ENCODE measurements around the gene TANGO2. TPM values are rescaled to one million over a fixed set of nuclear protein-coding genes. Genes with fewer than 3 reads are reported as not detected.

Gene TANGO2
- total and polyA plus RNA-seq, 9 of the 15 experiments (the other 6 are each of a cell fraction or from before 2014, with no cell fraction given): 15.5 to 94.9 (median 70.1) TPM

DNA sequence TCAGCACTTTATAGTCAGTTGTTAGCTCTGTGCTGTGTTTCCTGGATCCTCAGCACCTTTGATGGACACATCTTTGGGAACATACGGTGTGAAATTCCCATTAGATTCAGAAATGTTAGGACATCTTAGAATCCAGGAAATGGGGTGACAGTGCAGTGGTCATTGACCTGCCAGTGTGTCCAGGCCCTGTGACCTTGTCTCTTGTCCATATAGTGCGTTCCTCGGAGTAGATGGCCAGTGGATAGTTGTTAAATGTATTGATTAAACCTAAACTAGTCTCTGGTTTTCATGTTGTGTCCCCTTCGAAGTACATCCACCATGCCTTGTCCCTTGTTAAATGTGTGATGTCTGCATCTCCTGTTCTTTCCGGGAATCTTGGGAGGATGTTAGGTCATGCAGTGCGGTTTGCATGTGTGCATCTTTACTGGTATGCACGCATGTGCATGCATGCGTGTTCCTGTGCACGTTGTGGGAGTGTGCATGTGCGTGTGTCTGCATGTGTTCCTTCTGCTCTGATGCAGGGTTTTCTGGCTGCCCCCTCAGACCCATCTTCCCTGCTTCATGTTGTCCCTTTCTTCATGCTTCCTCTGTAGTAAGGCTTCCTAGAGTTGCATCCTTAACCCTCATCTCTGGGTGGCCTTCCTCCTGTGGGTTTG lies 63.1 kb downstream of the TANGO2 start (continued):
- TF ChIP-seq CHD7 (IDR thresholded peaks at IDR 0.05; ENCODE audit: low read depth, low read length) (peak; percentile 54), MEIS2 (IDR thresholded peaks at IDR 0.05; ENCODE audit: partially characterized antibody) (no peak), HDAC6 (IDR thresholded peaks at IDR 0.05; ENCODE audit: low read depth, low read length) (0 out of 2 replicates have a peak, but pooled peaks have one; percentile 67), ZNF436 (CRISPR knock-in tag; IDR thresholded peaks at IDR 0.05) (no peak), IFI16 (CRISPR knock-in tag; IDR thresholded peaks at IDR 0.05) (peak; percentile 65; the same call in 1 of the 2 replicates), ZNF41 (CRISPR knock-in tag; conservative IDR thresholded peaks at IDR 0.05) (no peak), POLR3A (IDR thresholded peaks at IDR 0.05; ENCODE audit: borderline replicate concordance, extremely low read depth, insufficient read depth, insufficient read length) (no peak), ZNF57 (CRISPR knock-in tag; IDR thresholded peaks at IDR 0.05) (0 out of 2 replicates have a peak, but pooled peaks have one; percentile 55), CREB5 (CRISPR knock-in tag; IDR thresholded peaks at IDR 0.05) (no peak)
- TF ChIP-seq, protein P1, sequence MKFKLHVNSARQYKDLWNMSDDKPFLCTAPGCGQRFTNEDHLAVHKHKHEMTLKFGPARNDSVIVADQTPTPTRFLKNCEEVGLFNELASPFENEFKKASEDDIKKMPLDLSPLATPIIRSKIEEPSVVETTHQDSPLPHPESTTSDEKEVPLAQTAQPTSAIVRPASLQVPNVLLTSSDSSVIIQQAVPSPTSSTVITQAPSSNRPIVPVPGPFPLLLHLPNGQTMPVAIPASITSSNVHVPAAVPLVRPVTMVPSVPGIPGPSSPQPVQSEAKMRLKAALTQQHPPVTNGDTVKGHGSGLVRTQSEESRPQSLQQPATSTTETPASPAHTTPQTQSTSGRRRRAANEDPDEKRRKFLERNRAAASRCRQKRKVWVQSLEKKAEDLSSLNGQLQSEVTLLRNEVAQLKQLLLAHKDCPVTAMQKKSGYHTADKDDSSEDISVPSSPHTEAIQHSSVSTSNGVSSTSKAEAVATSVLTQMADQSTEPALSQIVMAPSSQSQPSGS (CRISPR knock-in tag; IDR thresholded peaks at IDR 0.05): no peak
- TF ChIP-seq, protein P2, sequence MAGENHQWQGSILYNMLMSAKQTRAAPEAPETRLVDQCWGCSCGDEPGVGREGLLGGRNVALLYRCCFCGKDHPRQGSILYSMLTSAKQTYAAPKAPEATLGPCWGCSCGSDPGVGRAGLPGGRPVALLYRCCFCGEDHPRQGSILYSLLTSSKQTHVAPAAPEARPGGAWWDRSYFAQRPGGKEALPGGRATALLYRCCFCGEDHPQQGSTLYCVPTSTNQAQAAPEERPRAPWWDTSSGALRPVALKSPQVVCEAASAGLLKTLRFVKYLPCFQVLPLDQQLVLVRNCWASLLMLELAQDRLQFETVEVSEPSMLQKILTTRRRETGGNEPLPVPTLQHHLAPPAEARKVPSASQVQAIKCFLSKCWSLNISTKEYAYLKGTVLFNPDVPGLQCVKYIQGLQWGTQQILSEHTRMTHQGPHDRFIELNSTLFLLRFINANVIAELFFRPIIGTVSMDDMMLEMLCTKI (IDR thresholded peaks at IDR 0.05; ENCODE audit: partially characterized antibody): no peak

Data from K562 (cell line).